HEK293 (cell line): ENCODE data around the gene SPNS1.

Source experiments
- EGR2 ChIP-seq: fragments of 450-650 bp; formaldehyde crosslinking; IDR thresholded peaks from 2 replicates; pipeline ENCODE4 v1.5.1; 2016; ENCODE audit warnings: low read depth, missing biosample characterization, missing genetic modification characterization
- HOXA7 ChIP-seq: sonication (generic); formaldehyde crosslinking; IDR thresholded peaks from 2 replicates; pipeline ENCODE4 v1.8.1; 2022; ENCODE audit warnings: missing genetic modification reagents, borderline replicate concordance
- SETDB1 ChIP-seq: IDR thresholded peaks from one replicate; pipeline ENCODE4 v1.6.1; 2017; ENCODE audit warnings: mild to moderate bottlenecking, low read length, moderate library complexity, mixed read lengths; ENCODE audit not compliant: insufficient read length
- WT1 ChIP-seq: fragments of 450-650 bp; formaldehyde crosslinking; IDR thresholded peaks from 2 replicates; pipeline ENCODE4 v1.5.1; 2016; ENCODE audit warnings: missing biosample characterization, missing genetic modification characterization
- YY1 ChIP-seq: fragments of 450-650 bp; formaldehyde crosslinking; IDR thresholded peaks from 2 replicates; pipeline ENCODE4 v1.5.1; 2018; ENCODE audit warnings: missing biosample characterization, missing genetic modification characterization
- YY2 ChIP-seq: fragments of 450-650 bp; formaldehyde crosslinking; IDR thresholded peaks from 2 replicates; pipeline ENCODE4 v1.5.1; 2016; ENCODE audit warnings: missing biosample characterization, missing genetic modification characterization
- ZBTB21 ChIP-seq: fragments of 450-650 bp; formaldehyde crosslinking; IDR thresholded peaks from 2 replicates; pipeline ENCODE4 v1.5.1; 2017; ENCODE audit warnings: missing biosample characterization, missing genetic modification characterization
- ZFP41 ChIP-seq: fragments of 450-650 bp; formaldehyde crosslinking; IDR thresholded peaks from 2 replicates; pipeline ENCODE4 v1.5.1; 2016; ENCODE audit warnings: missing biosample characterization, missing genetic modification characterization, borderline replicate concordance
- ZNF112 ChIP-seq: fragments of 450-650 bp; formaldehyde crosslinking; IDR thresholded peaks from 2 replicates; pipeline ENCODE4 v1.5.0; 2017; ENCODE audit warnings: missing biosample characterization, missing genetic modification characterization
- ZNF175 ChIP-seq: fragments of 450-650 bp; formaldehyde crosslinking; IDR thresholded peaks from 2 replicates; pipeline ENCODE4 v1.5.1; 2016; ENCODE audit warnings: missing biosample characterization, missing genetic modification characterization
- ZNF23 ChIP-seq: fragments of 450-650 bp; formaldehyde crosslinking; IDR thresholded peaks from 2 replicates; pipeline ENCODE4 v1.5.1; 2016; ENCODE audit warnings: missing biosample characterization, missing genetic modification characterization, borderline replicate concordance
- ZNF341 ChIP-seq: fragments of 450-650 bp; formaldehyde crosslinking; IDR thresholded peaks from 2 replicates; pipeline ENCODE4; 2016; ENCODE audit warnings: low read depth, missing biosample characterization, missing genetic modification characterization
- ZNF670 ChIP-seq: fragments of 450-650 bp; formaldehyde crosslinking; IDR thresholded peaks from 2 replicates; pipeline ENCODE4 v1.5.1; 2016; ENCODE audit warnings: missing biosample characterization, missing genetic modification characterization, low read depth
- ZNF785 ChIP-seq: fragments of 450-650 bp; formaldehyde crosslinking; IDR thresholded peaks from 2 replicates; pipeline ENCODE4 v1.5.1; 2016; ENCODE audit warnings: missing biosample characterization, missing genetic modification characterization
- ZNF843 ChIP-seq: fragments of 450-650 bp; formaldehyde crosslinking; IDR thresholded peaks from 2 replicates; pipeline ENCODE4 v1.5.1; 2016; ENCODE audit warnings: missing biosample characterization, missing genetic modification characterization
- TF ChIP-seq, protein P1 (sequence below): fragments of 450-650 bp; formaldehyde crosslinking; IDR thresholded peaks from 2 replicates; pipeline ENCODE4 v1.5.1; 2016; ENCODE audit warnings: missing biosample characterization, missing genetic modification characterization
- TF ChIP-seq, protein P2 (sequence below): fragments of 450-650 bp; formaldehyde crosslinking; IDR thresholded peaks from 2 replicates; pipeline ENCODE4 v1.5.1; 2016; ENCODE audit warnings: missing biosample characterization, missing genetic modification characterization
- TF ChIP-seq, protein P3 (sequence below): fragments of 450-650 bp; formaldehyde crosslinking; conservative IDR thresholded peaks from 2 replicates; pipeline ENCODE4 v1.5.1; 2016; ENCODE audit warnings: low read depth, missing biosample characterization, missing genetic modification characterization
- TF ChIP-seq, protein P4 (sequence below): fragments of 450-650 bp; formaldehyde crosslinking; IDR thresholded peaks from 2 replicates; pipeline ENCODE4 v1.5.1; 2016; ENCODE audit warnings: missing biosample characterization, missing genetic modification characterization
- TF ChIP-seq, protein P5 (sequence below): fragments of 450-650 bp; formaldehyde crosslinking; IDR thresholded peaks from 2 replicates; pipeline ENCODE4 v1.5.1; 2017; ENCODE audit warnings: missing biosample characterization, missing genetic modification characterization
- TF ChIP-seq, protein P6 (sequence below): fragments of 450-650 bp; formaldehyde crosslinking; IDR thresholded peaks from 2 replicates; pipeline ENCODE4; 2016; ENCODE audit warnings: missing biosample characterization, missing genetic modification characterization
- TF ChIP-seq, protein P7 (sequence below): fragments of 450-650 bp; formaldehyde crosslinking; IDR thresholded peaks from 2 replicates; pipeline ENCODE4 v1.5.1; 2016; ENCODE audit warnings: missing biosample characterization, missing genetic modification characterization
- TF ChIP-seq, protein P8 (sequence below): fragments of 450-650 bp; formaldehyde crosslinking; IDR thresholded peaks from 2 replicates; pipeline ENCODE4 v1.5.1; 2016; ENCODE audit warnings: missing biosample characterization, missing genetic modification characterization

The SPNS1 gene

DNA sequence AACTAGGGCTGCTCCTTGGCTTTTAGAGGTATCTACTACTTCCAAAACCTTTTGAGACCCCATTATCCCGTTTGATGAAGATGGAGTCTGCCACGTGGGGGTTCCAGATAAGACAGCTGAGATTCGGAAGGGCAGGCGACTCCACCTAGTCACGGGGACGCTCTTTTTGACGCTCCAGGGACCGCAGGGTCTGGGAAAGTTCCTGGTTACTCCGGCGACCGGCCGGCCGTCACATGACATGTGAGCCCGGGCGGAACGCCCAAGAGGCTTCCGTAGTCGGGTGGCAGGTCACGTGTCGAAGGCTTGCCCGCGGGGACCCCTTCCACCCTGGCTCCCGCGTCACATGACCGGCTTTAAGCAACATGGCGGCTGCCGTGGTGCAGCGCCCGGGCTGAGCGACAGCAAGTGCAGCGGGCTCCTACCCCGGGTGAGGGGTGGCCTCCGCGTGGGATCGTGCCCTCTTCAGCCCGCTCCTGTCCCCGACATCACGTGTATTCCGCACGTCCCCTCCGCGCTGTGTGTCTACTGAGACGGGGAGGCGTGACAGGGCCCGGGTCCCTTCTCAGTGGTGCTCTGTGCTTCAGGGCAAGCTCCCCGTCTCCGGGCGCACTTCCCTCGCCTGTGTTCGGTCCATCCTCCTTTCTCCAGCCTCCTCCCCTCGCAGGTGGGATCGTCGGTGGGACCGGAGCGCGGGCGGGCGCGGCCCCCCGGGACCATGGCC is at the start of gene SPNS1 (continued):
- TF ChIP-seq, protein P1, sequence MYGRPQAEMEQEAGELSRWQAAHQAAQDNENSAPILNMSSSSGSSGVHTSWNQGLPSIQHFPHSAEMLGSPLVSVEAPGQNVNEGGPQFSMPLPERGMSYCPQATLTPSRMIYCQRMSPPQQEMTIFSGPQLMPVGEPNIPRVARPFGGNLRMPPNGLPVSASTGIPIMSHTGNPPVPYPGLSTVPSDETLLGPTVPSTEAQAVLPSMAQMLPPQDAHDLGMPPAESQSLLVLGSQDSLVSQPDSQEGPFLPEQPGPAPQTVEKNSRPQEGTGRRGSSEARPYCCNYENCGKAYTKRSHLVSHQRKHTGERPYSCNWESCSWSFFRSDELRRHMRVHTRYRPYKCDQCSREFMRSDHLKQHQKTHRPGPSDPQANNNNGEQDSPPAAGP (tag by site-specific recombination): peak; percentile 95
- TF ChIP-seq, protein P2, sequence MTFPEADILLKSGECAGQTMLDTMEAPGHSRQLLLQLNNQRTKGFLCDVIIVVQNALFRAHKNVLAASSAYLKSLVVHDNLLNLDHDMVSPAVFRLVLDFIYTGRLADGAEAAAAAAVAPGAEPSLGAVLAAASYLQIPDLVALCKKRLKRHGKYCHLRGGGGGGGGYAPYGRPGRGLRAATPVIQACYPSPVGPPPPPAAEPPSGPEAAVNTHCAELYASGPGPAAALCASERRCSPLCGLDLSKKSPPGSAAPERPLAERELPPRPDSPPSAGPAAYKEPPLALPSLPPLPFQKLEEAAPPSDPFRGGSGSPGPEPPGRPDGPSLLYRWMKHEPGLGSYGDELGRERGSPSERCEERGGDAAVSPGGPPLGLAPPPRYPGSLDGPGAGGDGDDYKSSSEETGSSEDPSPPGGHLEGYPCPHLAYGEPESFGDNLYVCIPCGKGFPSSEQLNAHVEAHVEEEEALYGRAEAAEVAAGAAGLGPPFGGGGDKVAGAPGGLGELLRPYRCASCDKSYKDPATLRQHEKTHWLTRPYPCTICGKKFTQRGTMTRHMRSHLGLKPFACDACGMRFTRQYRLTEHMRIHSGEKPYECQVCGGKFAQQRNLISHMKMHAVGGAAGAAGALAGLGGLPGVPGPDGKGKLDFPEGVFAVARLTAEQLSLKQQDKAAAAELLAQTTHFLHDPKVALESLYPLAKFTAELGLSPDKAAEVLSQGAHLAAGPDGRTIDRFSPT (tag by site-specific recombination): peak; percentile 98
- TF ChIP-seq, protein P3, sequence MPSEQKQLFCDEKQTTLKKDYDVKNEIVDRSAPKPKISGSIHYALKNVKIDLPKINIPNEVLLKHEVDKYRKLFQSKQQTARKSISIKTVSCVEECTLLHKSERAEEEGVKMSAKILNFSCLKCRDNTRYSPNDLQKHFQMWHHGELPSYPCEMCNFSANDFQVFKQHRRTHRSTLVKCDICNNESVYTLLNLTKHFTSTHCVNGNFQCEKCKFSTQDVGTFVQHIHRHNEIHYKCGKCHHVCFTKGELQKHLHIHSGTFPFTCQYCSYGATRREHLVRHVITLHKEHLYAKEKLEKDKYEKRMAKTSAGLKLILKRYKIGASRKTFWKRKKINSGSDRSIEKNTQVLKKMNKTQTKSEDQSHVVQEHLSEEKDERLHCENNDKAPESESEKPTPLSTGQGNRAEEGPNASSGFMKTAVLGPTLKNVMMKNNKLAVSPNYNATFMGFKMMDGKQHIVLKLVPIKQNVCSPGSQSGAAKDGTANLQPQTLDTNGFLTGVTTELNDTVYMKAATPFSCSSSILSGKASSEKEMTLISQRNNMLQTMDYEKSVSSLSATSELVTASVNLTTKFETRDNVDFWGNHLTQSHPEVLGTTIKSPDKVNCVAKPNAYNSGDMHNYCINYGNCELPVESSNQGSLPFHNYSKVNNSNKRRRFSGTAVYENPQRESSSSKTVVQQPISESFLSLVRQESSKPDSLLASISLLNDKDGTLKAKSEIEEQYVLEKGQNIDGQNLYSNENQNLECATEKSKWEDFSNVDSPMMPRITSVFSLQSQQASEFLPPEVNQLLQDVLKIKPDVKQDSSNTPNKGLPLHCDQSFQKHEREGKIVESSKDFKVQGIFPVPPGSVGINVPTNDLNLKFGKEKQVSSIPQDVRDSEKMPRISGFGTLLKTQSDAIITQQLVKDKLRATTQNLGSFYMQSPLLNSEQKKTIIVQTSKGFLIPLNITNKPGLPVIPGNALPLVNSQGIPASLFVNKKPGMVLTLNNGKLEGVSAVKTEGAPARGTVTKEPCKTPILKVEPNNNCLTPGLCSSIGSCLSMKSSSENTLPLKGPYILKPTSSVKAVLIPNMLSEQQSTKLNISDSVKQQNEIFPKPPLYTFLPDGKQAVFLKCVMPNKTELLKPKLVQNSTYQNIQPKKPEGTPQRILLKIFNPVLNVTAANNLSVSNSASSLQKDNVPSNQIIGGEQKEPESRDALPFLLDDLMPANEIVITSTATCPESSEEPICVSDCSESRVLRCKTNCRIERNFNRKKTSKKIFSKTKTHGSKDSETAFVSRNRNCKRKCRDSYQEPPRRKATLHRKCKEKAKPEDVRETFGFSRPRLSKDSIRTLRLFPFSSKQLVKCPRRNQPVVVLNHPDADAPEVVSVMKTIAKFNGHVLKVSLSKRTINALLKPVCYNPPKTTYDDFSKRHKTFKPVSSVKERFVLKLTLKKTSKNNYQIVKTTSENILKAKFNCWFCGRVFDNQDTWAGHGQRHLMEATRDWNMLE (tag by site-specific recombination): peak; percentile 46; the same call in 1 of the 2 replicates
- peak; percentile 89 for TF ChIP-seq ZNF843 (tag by site-specific recombination)
- TF ChIP-seq, protein P4, sequence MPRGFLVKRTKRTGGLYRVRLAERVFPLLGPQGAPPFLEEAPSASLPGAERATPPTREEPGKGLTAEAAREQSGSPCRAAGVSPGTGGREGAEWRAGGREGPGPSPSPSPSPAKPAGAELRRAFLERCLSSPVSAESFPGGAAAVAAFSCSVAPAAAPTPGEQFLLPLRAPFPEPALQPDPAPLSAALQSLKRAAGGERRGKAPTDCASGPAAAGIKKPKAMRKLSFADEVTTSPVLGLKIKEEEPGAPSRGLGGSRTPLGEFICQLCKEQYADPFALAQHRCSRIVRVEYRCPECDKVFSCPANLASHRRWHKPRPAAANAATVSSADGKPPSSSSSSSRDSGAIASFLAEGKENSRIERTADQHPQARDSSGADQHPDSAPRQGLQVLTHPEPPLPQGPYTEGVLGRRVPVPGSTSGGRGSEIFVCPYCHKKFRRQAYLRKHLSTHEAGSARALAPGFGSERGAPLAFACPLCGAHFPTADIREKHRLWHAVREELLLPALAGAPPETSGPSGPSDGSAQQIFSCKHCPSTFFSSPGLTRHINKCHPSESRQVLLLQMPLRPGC: peak; percentile 83; the same call in 1 of the 2 replicates
- TF ChIP-seq YY1 (tag by site-specific recombination): peak; percentile 99
- no peak for TF ChIP-seq EGR2 (tag by site-specific recombination)
- TF ChIP-seq, protein P5, sequence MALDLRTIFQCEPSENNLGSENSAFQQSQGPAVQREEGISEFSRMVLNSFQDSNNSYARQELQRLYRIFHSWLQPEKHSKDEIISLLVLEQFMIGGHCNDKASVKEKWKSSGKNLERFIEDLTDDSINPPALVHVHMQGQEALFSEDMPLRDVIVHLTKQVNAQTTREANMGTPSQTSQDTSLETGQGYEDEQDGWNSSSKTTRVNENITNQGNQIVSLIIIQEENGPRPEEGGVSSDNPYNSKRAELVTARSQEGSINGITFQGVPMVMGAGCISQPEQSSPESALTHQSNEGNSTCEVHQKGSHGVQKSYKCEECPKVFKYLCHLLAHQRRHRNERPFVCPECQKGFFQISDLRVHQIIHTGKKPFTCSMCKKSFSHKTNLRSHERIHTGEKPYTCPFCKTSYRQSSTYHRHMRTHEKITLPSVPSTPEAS (tag by site-specific recombination): peak; percentile 45; the same call in 1 of the 2 replicates
- TF ChIP-seq ZFP41: no peak
- no peak; the same call in 1 of the 2 replicates for TF ChIP-seq ZNF341
- peak; percentile 38; the same call in 1 of the 2 replicates for TF ChIP-seq WT1 (tag by site-specific recombination)
- TF ChIP-seq ZBTB21 (tag by site-specific recombination): peak; percentile 80
- TF ChIP-seq, protein P6, sequence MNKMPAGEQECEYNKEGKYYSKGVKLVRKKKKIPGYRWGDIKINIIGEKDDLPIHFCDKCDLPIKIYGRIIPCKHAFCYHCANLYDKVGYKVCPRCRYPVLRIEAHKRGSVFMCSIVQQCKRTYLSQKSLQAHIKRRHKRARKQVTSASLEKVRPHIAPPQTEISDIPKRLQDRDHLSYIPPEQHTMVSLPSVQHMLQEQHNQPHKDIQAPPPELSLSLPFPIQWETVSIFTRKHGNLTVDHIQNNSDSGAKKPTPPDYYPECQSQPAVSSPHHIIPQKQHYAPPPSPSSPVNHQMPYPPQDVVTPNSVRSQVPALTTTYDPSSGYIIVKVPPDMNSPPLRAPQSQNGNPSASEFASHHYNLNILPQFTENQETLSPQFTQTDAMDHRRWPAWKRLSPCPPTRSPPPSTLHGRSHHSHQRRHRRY (tag by site-specific recombination): no peak
- no peak for TF ChIP-seq HOXA7 (CRISPR knock-in tag)
- TF ChIP-seq, protein P7, sequence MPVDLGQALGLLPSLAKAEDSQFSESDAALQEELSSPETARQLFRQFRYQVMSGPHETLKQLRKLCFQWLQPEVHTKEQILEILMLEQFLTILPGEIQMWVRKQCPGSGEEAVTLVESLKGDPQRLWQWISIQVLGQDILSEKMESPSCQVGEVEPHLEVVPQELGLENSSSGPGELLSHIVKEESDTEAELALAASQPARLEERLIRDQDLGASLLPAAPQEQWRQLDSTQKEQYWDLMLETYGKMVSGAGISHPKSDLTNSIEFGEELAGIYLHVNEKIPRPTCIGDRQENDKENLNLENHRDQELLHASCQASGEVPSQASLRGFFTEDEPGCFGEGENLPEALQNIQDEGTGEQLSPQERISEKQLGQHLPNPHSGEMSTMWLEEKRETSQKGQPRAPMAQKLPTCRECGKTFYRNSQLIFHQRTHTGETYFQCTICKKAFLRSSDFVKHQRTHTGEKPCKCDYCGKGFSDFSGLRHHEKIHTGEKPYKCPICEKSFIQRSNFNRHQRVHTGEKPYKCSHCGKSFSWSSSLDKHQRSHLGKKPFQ (tag by site-specific recombination): 0 out of 2 replicates have a peak, but pooled peaks have one; percentile 56
- 0 out of 2 replicates have a peak, but pooled peaks have one; percentile 52 for TF ChIP-seq ZNF785 (tag by site-specific recombination)
- TF ChIP-seq ZNF175 (tag by site-specific recombination): no peak
- TF ChIP-seq, protein P8, sequence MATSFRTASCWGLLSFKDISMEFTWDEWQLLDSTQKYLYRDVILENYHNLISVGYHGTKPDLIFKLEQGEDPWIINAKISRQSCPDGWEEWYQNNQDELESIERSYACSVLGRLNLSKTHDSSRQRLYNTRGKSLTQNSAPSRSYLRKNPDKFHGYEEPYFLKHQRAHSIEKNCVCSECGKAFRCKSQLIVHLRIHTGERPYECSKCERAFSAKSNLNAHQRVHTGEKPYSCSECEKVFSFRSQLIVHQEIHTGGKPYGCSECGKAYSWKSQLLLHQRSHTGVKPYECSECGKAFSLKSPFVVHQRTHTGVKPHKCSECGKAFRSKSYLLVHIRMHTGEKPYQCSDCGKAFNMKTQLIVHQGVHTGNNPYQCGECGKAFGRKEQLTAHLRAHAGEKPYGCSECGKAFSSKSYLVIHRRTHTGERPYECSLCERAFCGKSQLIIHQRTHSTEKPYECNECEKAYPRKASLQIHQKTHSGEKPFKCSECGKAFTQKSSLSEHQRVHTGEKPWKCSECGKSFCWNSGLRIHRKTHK: no peak
- TF ChIP-seq ZNF670 (tag by site-specific recombination): no peak
- TF ChIP-seq YY2 (tag by site-specific recombination): peak; percentile 99
- TF ChIP-seq SETDB1: no peak
- no peak for TF ChIP-seq ZNF23 (tag by site-specific recombination)
- no peak for TF ChIP-seq ZNF112 (tag by site-specific recombination)
